Upper lobe of left lung (tissue), 6 donors: ENCODE results near the gene ACVR1B. TPM values are rescaled to one million over a fixed set of nuclear protein-coding genes. Genes with fewer than 3 reads are reported as not detected.
A peak's percentile ranks its signal among the peaks of the same experiment; 100 is the strongest.

ENCODE experiments used
- ATAC-seq, 2 donors: fragments of 200-7000 bp; cut with Tn5 transposase; one replicate each; pipeline ENCODE4 v1.9.1; 2022; ENCODE audit warnings: mild to moderate bottlenecking in 2 of 2, moderate library complexity in 2 of 2; ENCODE audit not compliant: low FRiP score in 2 of 2
- DNase-seq, 2 donors: peaks; one replicate each; pipeline ENCODE4 v3.0.0-alpha.2; 2019 to 2020
- H3K27ac ChIP-seq, 4 donors: fragments of 200-600 bp; sonication (generic); one replicate each; pipeline ENCODE4 v1.5.1; 2016 to 2019
- H3K27me3 ChIP-seq, 4 donors: fragments of 200-600 bp; sonication (generic); one replicate each; pipeline ENCODE4 v1.5.1; 2017 to 2019
- H3K36me3 ChIP-seq, 4 donors: fragments of 200-600 bp; sonication (generic); one replicate each; pipeline ENCODE4 v1.5.1; 2016 to 2019
- H3K4me1 ChIP-seq, 4 donors: fragments of 200-600 bp; sonication (generic); one replicate each; pipeline ENCODE4 v1.5.1; 2018 to 2019
- H3K4me3 ChIP-seq, 4 donors: fragments of 200-600 bp; sonication (generic); one replicate each; pipeline ENCODE4 v1.5.1; 2017 to 2019; ENCODE audit warnings: mild to moderate bottlenecking in 2 of 4, moderate library complexity in 1 of 4
- H3K9me3 ChIP-seq, 4 donors: fragments of 200-600 bp; sonication (generic); one replicate each; pipeline ENCODE4 v1.5.1; 2018 to 2019
- CTCF ChIP-seq, 6 experiments: fragments of 450-650 bp in 4 of 6; fragments of 200-600 bp in 2 of 6; sonication (generic) in 2 of 6; IDR thresholded peaks; one replicate each; pipeline ENCODE4 v1.5.1; 2016 to 2019; ENCODE audit warnings: antibody characterized with exemption in 6 of 6
- EP300 ChIP-seq, 4 donors: sonication (generic); formaldehyde crosslinking; IDR thresholded peaks; one replicate each; pipeline ENCODE4 v1.5.1; 2017; ENCODE audit warnings: antibody characterized with exemption in 4 of 4, control low read depth in 2 of 4
- POLR2A ChIP-seq, 4 donors: fragments of 450-650 bp; IDR thresholded peaks; one replicate each; pipeline ENCODE4 v1.5.1; 2016 to 2017; ENCODE audit warnings: antibody characterized with exemption in 4 of 4, mild to moderate bottlenecking in 2 of 4
- POLR2AphosphoS5 ChIP-seq, 2 donors: sonication (generic); formaldehyde crosslinking; IDR thresholded peaks; one replicate each; pipeline ENCODE4 v1.5.1; 2017; ENCODE audit warnings: antibody characterized with exemption in 2 of 2
- WGBS, 2 donors: methylation state at CpG; one replicate each; pipeline ENCODE4 v1.1.5; 2017 to 2018; 5-methylcytosine and 5-hydroxymethylcytosine counted together
- total RNA-seq, 6 donors: library from RNA; depleted of rRNA in 4 of 6; stranded (reverse); fragments of >200 nt in 4 of 6; gene quantifications; one replicate each; pipeline versions ENCODE4 v1.1.0 to v1.2.1, GENCODE V29; 2016 to 2021
- donor health status: DM: no; HTN: no; CAD: no; lungs with moderate emphysema.
- donor health status: DM: no; HTN: yes; CAD: no; lungs with severe emphysema.

The ACVR1B gene
- total RNA-seq, 6 donors from 2014 or later = 13.0 to 44.9 (median 23.6) TPM

GRCh38 chr12:52036587-52037171 lies 85.2 kb downstream of the ACVR1B start:
- DNase-seq (peak; percentile 92 to 99), ATAC-seq (peak; percentile 70 to 75)
- peaks cover 0 to 1% (median 0%) of the 10 kb centered on the region in 4 donors for H3K36me3 ChIP-seq
- peak overlapping the region; percentile 77 to 92 (median 82) for H3K27ac ChIP-seq
- H3K4me1 ChIP-seq = peaks cover 28 to 58% (median 49%) of the 10 kb centered on the region in 4 donors
- H3K4me3 ChIP-seq = peak overlapping the region in 3 of 4 donors; percentile 55 to 87 (median 66)
- TF ChIP-seq CTCF (IDR thresholded peaks at IDR 0.05) (no peak), POLR2A (IDR thresholded peaks at IDR 0.05) (peak in 3 of 4 donors; percentile 52 to 68 (median 60)), EP300 (IDR thresholded peaks at IDR 0.05) (peak; percentile 63 to 95 (median 86)), POLR2AphosphoS5 (IDR thresholded peaks at IDR 0.05) (peak; percentile 85 to 89)
- 22% methylated on average over 15 of the region's 53 CpGs; no CpG with 5 or more reads in 1 of the 2 donors for WGBS, 2 donors
- no peaks in the 10 kb centered on the region for H3K27me3 ChIP-seq
- no peaks in the 10 kb centered on the region for H3K9me3 ChIP-seq

- H3K4me3 ChIP-seq = peak overlapping the region; percentile 55 to 87 (median 64)
- H3K27ac ChIP-seq = peak overlapping the region; percentile 89 to 92 (median 90)
- peaks cover 26 to 58% (median 50%) of the 10 kb centered on the region in 4 donors for H3K4me1 ChIP-seq
- no peaks in the 10 kb centered on the region for H3K9me3 ChIP-seq
- DNase-seq (peak in 1 of 2 donors; percentile 90), ATAC-seq (peak in 1 of 2 donors; percentile 46)
- H3K36me3 ChIP-seq = peaks cover 0 to 8% (median 0%) of the 10 kb centered on the region in 4 donors
- H3K27me3 ChIP-seq = no peaks in the 10 kb centered on the region
- WGBS, 2 donors = 3 to 4% methylated on average over 5 to 44 of the region's 59 CpGs
- no peak for TF ChIP-seq EP300 (IDR thresholded peaks at IDR 0.05)
- no peak for TF ChIP-seq POLR2A (IDR thresholded peaks at IDR 0.05)
- TF ChIP-seq CTCF (IDR thresholded peaks at IDR 0.05) = no peak
- TF ChIP-seq POLR2AphosphoS5 (IDR thresholded peaks at IDR 0.05) = no peak
Observed at GRCh38 chr12:52037248-52037861, 85.9 kb downstream of the ACVR1B start.

- peaks cover 0 to 8% (median 0%) of the 10 kb centered on the region in 4 donors for H3K36me3 ChIP-seq
- peak overlapping the region; percentile 89 to 92 (median 90) for H3K27ac ChIP-seq
- no peak for ATAC-seq
- no peak for DNase-seq
- H3K9me3 ChIP-seq = no peaks in the 10 kb centered on the region
- 70% methylated on average over 6 of the region's 6 CpGs for WGBS, 2 donors
- H3K27me3 ChIP-seq = no peaks in the 10 kb centered on the region
- peaks cover 32 to 60% (median 47%) of the 10 kb centered on the region in 4 donors for H3K4me1 ChIP-seq
- peak overlapping the region in 2 of 4 donors; percentile 66 to 87 for H3K4me3 ChIP-seq
- peak in 1 of 2 donors; percentile 6 for TF ChIP-seq POLR2AphosphoS5 (IDR thresholded peaks at IDR 0.05)
- no peak for TF ChIP-seq EP300 (IDR thresholded peaks at IDR 0.05)
Observed at GRCh38 chr12:52038447-52038846, 86.9 kb downstream of the ACVR1B start.

- ATAC-seq (no peak), DNase-seq (no peak)
- TF ChIP-seq POLR2AphosphoS5 (IDR thresholded peaks at IDR 0.05) = no peak
- no peak for TF ChIP-seq POLR2A (IDR thresholded peaks at IDR 0.05)
- no peak for TF ChIP-seq EP300 (IDR thresholded peaks at IDR 0.05)
- no peak for TF ChIP-seq CTCF (IDR thresholded peaks at IDR 0.05)
- H3K27ac ChIP-seq = peak overlapping the region in 2 of 4 donors; percentile 90 to 92
- H3K4me3 ChIP-seq = no peak overlapping the region
- H3K4me1 ChIP-seq = peaks cover 53 to 73% (median 61%) of the 10 kb centered on the region in 4 donors
- no peaks in the 10 kb centered on the region for H3K9me3 ChIP-seq
- peaks cover 0 to 8% (median 0%) of the 10 kb centered on the region in 4 donors for H3K36me3 ChIP-seq
- 76 to 90% methylated on average over 3 of the region's 3 CpGs for WGBS, 2 donors
- H3K27me3 ChIP-seq = no peaks in the 10 kb centered on the region
Observed at GRCh38 chr12:52041035-52041434, 89.5 kb downstream of the ACVR1B start.

- Histone ChIP-seq H3K4me3 (no peak overlapping the region), H3K27ac (peak overlapping the region in 3 of 4 donors; percentile 90 to 92 (median 90)), H3K4me1 (peaks cover 54 to 71% (median 60%) of the 10 kb centered on the region in 4 donors), H3K36me3 (peaks cover 0 to 8% (median 0%) of the 10 kb centered on the region in 4 donors), H3K27me3 (no peaks in the 10 kb centered on the region), H3K9me3 (no peaks in the 10 kb centered on the region)
- ATAC-seq (no peak), DNase-seq (no peak)
- WGBS, 2 donors = 49 to 70% methylated on average over 2 to 6 of the region's 6 CpGs
- TF ChIP-seq CTCF (IDR thresholded peaks at IDR 0.05) (no peak), EP300 (IDR thresholded peaks at IDR 0.05) (no peak), POLR2AphosphoS5 (IDR thresholded peaks at IDR 0.05) (no peak), POLR2A (IDR thresholded peaks at IDR 0.05) (no peak)
Observed at GRCh38 chr12:52041695-52042123, 90.2 kb downstream of the ACVR1B start.
